Left lung (tissue), 10 donors: ENCODE data around the gene PCDHGA9. TPM values are rescaled to one million over a fixed set of nuclear protein-coding genes. Genes with fewer than 3 reads are reported as not detected.
"Not testable (repeated sequence)": the region's sequence is repeated elsewhere in the genome, so short reads cannot be mapped to it uniquely, and the experiment has no call there.

Source experiments
- ATAC-seq: fragments of 200-7000 bp; cut with Tn5 transposase; one replicate; pipeline ENCODE4 v1.9.1; 2020; ENCODE audit warnings: moderate library complexity
- DNase-seq, 4 donors: peaks; one replicate each; pipeline ENCODE4 v3.0.0-alpha.2; 2013 to 2020
- H3K27ac ChIP-seq, 2 donors: fragments of 200-600 bp; sonication (generic) in 1 of 2; one replicate each; pipeline versions ENCODE4 v1.5.0 to v1.8.0; 2020 to 2021
- H3K27me3 ChIP-seq, 2 donors: fragments of 200-600 bp; sonication (generic) in 1 of 2; one replicate each; pipeline versions ENCODE4 v1.5.0 to v1.8.0; 2020 to 2021
- H3K36me3 ChIP-seq, 2 donors: fragments of 200-600 bp; sonication (generic) in 1 of 2; one replicate each; pipeline versions ENCODE4 v1.5.0 to v1.8.0; 2020 to 2021
- H3K4me1 ChIP-seq, 2 donors: fragments of 200-600 bp; one replicate each; pipeline ENCODE4 v1.8.0; 2021
- H3K4me3 ChIP-seq, 2 donors: fragments of 200-600 bp; sonication (generic) in 1 of 2; one replicate each; pipeline versions ENCODE4 v1.5.0 to v1.8.0; 2020 to 2021; ENCODE audit warnings: mild to moderate bottlenecking in 1 of 2
- H3K9me3 ChIP-seq, 2 donors: fragments of 200-600 bp; sonication (generic) in 1 of 2; one replicate each; pipeline versions ENCODE4 v1.5.0 to v1.8.0; 2020 to 2021
- CTCF ChIP-seq, 2 donors: fragments of 200-600 bp; sonication (generic) in 1 of 2; IDR thresholded peaks; one replicate each; pipeline versions ENCODE4 v1.5.0 to v1.8.0; 2021; ENCODE audit warnings: antibody characterized with exemption in 2 of 2
- intact Hi-C, 2 donors: fragments of 100-400 bp; cut with DNase I; formaldehyde crosslinking; loops; one replicate each; pipeline versions ENCODE4 v1.11.2 to v1.14.2; 2022
- polyA plus RNA-seq, 6 donors: library from polyadenylated mRNA; unstranded; fragments of 120-200 nt; gene quantifications; one replicate each; pipeline ENCODE4 v1.2.1, GENCODE V29; 2013; ENCODE audit not compliant: insufficient read length in 6 of 6
- total RNA-seq, 2 donors: library from RNA; stranded (reverse); fragmentation: NEBNext Ultra II Directional; extraction: Animal tissue kit (Norgen Biotek cat#: 25700); gene quantifications; one replicate each; pipeline ENCODE4 v1.2.1, GENCODE V29; 2021
- donor health status: DM: no; HTN: yes; CAD: no.
- donor health status: DM: no; HTN: no; CAD: no.

Gene PCDHGA9
- total and polyA plus RNA-seq, 8 donors: 4.0 to 7.2 (median 5.7) TPM

- ATAC-seq: no peak
- peak in 1 of 4 donors; percentile 70 for DNase-seq
- peaks cover 35 to 97% of the 10 kb centered on the region in 2 donors for H3K27me3 ChIP-seq
- intact Hi-C loops: no loop called here
- peaks cover 0 to 4% of the 10 kb centered on the region in 2 donors for H3K4me1 ChIP-seq
- no peak overlapping the region for H3K27ac ChIP-seq
- TF ChIP-seq CTCF (IDR thresholded peaks at IDR 0.05): no peak
- H3K4me3 ChIP-seq: no peak overlapping the region
- H3K36me3 ChIP-seq: no peaks in the 10 kb centered on the region
- peaks cover 0 to 90% of the 10 kb centered on the region in 2 donors for H3K9me3 ChIP-seq
Measured at GRCh38 chr5:141427783-141428426, 25.3 kb downstream of the PCDHGA9 start.

DNA sequence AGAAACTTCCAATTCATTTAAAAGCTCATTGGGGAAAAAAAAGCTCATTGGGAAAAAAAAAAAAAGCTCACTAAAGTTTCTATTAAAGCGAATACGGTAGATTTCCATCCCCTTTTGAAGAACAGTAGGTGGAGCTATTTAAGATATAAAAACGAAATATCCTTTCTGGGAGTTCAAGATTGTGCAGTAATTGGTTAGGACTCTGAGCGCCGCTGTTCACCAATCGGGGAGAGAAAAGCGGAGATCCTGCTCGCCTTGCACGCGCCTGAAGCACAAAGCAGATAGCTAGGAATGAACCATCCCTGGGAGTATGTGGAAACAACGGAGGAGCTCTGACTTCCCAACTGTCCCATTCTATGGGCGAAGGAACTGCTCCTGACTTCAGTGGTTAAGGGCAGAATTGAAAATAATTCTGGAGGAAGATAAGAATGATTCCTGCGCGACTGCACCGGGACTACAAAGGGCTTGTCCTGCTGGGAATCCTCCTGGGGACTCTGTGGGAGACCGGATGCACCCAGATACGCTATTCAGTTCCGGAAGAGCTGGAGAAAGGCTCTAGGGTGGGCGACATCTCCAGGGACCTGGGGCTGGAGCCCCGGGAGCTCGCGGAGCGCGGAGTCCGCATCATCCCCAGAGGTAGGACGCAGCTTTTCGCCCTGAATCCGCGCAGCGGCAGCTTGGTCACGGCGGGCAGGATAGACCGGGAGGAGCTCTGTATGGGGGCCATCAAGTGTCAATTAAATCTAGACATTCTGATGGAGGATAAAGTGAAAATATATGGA is 27.9 kb downstream of the PCDHGA9 start, which contains the start of gene PCDHGA12:
Gene PCDHGA12, plus strand, starts transcription at position 176 of the 782 bp plus-strand sequence. Its CDS starts 253 bp downstream, at position 429.
- Histone ChIP-seq H3K4me3 (peak within 1 kb of the TSS in 1 of 2 donors; percentile 14), H3K27ac (no peak within 1 kb of the TSS), H3K9me3 (peaks cover 0 to 89% of the 10 kb centered on the region in 2 donors), H3K27me3 (peaks cover 31 to 86% of the 10 kb centered on the region in 2 donors), H3K36me3 (no peaks in the 10 kb centered on the region), H3K4me1 (peaks cover 0 to 4% of the 10 kb centered on the region in 2 donors)
- TF ChIP-seq CTCF (IDR thresholded peaks at IDR 0.05): peak in 1 of 2 donors; percentile 21
- intact Hi-C loops: loop anchor here in 1 of 2 donors (5.0 kb wide), 1 partner anchor 38 kb away; the partner anchor contains the start of gene PCDHGA8
- ATAC-seq: peak; percentile 75
- peak in 1 of 4 donors; percentile 25 for DNase-seq

- Histone ChIP-seq H3K27me3 (peaks cover 26 to 78% of the 10 kb centered on the region in 2 donors), H3K27ac (no peak overlapping the region), H3K4me1 (peaks cover 0 to 4% of the 10 kb centered on the region in 2 donors), H3K36me3 (no peaks in the 10 kb centered on the region), H3K9me3 (peaks cover 0 to 88% of the 10 kb centered on the region in 2 donors), H3K4me3 (peak overlapping the region in 1 of 2 donors; percentile 14)
- ATAC-seq (no peak), DNase-seq (no peak)
- intact Hi-C loops: loop anchor here in 1 of 2 donors (5.0 kb wide), 1 partner anchor 39 kb away; the partner anchor contains the start of gene PCDHGA8
- no peak for TF ChIP-seq CTCF (IDR thresholded peaks at IDR 0.05)
Measured at GRCh38 chr5:141431286-141431685, 28.7 kb downstream of the PCDHGA9 start.

- H3K27ac ChIP-seq, H3K4me3 ChIP-seq, H3K4me1 ChIP-seq, ATAC-seq, DNase-seq, H3K36me3 ChIP-seq: not testable (repeated sequence)
- Histone ChIP-seq H3K9me3 (peaks cover 0 to 84% of the 10 kb centered on the region in 2 donors), H3K27me3 (peaks cover 21 to 68% of the 10 kb centered on the region in 2 donors)
- intact Hi-C loops: loop anchor here in 1 of 2 donors (5.0 kb wide), 1 partner anchor 40 kb away; the partner anchor contains the start of gene PCDHGA8
Measured at GRCh38 chr5:141432308-141432707, 29.7 kb downstream of the PCDHGA9 start.

GRCh38 chr5:141432726-141433125 is 30.1 kb downstream of the PCDHGA9 start:
- not testable (repeated sequence) for H3K27ac ChIP-seq, DNase-seq, H3K4me1 ChIP-seq, H3K4me3 ChIP-seq, ATAC-seq, H3K36me3 ChIP-seq
- H3K9me3 ChIP-seq: peaks cover 0 to 83% of the 10 kb centered on the region in 2 donors
- intact Hi-C loops: loop anchor here in 1 of 2 donors (5.0 kb wide), 1 partner anchor 40 kb away; the partner anchor contains the start of gene PCDHGA8
- peaks cover 19 to 64% of the 10 kb centered on the region in 2 donors for H3K27me3 ChIP-seq
